ENCODE results near the gene MAP1LC3B.

GRCh38 chr16:87417528-87417910 lies 25.4 kb downstream of the MAP1LC3B start:
- TF ChIP-seq SIN3A (IDR thresholded peaks at IDR 0.05; ENCODE audit: borderline replicate concordance, insufficient read depth, low read depth, low read length) (no peak), CTCF (IDR thresholded peaks at IDR 0.05) (no peak)

Measured in Panc1 (cell line).